Keratinocyte (primary cell): ENCODE results near the gene ACMSD.

ENCODE experiments used
- EZH2 ChIP-seq: IDR thresholded peaks from one replicate; pipeline ENCODE4 v1.6.1; 2012; ENCODE audit warnings: inconsistent platforms, mild to moderate bottlenecking, low read length, moderate library complexity
- TF ChIP-seq, protein P1 (sequence below), 3 experiments: IDR thresholded peaks in 1 of 3; conservative IDR thresholded peaks in 1 of 3; optimal IDR thresholded peaks in 1 of 3; 2 replicates in 2 of 3; 3 replicates in 1 of 3; pipeline versions ENCODE3 to v1.5.1; 2011; ENCODE audit warnings: low read length in 3 of 3, mild to moderate bottlenecking in 3 of 3, moderate library complexity in 2 of 3, control low read depth in 1 of 3, inconsistent platforms in 1 of 3; ENCODE audit not compliant: insufficient read depth in 2 of 3; ENCODE audit errors: extremely low read depth in 1 of 3

DNA sequence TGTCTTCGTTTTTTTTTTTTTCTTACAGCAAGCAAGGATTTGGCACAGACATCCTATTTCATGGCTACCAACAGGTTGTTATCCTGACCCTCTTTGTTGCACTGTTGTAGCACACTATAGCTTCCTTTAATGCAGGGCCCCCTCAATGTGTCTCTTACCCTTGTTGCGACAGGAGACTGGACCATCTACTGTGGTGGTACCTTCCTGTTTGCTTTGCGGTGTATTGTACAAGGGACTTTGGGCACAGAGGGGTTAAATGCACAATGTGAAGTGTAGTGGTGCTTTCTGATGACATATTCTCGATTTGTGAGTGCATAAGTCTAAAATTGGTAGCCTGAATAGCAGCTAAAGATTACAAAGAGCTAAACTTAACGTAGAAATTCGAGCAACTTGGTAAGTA is 107.7 kb downstream of the ACMSD start:
- TF ChIP-seq, protein P1, sequence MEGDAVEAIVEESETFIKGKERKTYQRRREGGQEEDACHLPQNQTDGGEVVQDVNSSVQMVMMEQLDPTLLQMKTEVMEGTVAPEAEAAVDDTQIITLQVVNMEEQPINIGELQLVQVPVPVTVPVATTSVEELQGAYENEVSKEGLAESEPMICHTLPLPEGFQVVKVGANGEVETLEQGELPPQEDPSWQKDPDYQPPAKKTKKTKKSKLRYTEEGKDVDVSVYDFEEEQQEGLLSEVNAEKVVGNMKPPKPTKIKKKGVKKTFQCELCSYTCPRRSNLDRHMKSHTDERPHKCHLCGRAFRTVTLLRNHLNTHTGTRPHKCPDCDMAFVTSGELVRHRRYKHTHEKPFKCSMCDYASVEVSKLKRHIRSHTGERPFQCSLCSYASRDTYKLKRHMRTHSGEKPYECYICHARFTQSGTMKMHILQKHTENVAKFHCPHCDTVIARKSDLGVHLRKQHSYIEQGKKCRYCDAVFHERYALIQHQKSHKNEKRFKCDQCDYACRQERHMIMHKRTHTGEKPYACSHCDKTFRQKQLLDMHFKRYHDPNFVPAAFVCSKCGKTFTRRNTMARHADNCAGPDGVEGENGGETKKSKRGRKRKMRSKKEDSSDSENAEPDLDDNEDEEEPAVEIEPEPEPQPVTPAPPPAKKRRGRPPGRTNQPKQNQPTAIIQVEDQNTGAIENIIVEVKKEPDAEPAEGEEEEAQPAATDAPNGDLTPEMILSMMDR (optimal IDR thresholded peaks at IDR 0.05 in 1 of 3, IDR thresholded peaks at IDR 0.05 in 1 of 3, conservative IDR thresholded peaks at IDR 0.05 in 1 of 3; ENCODE audit: extremely low read depth in 1 of 3, insufficient read depth in 2 of 3, low read length in 3 of 3), result no peak
- TF ChIP-seq EZH2, result no peak
